ENCODE measurements around the gene ZNF426.
"Not testable (repeated sequence)": the region's sequence is repeated elsewhere in the genome, so short reads cannot be mapped to it uniquely, and the experiment has no call there.

The ZNF426 gene
- total RNA-seq = 18.7 to 29.5 reads per million in 2 donors

- peak; percentile 40 to 93 (median 71) for DNase-seq
These were observed at the start of gene ZNF426 for GRCh38 chr19:9538183-9539058. Gene ZNF426 (minus strand): TSS chr19:9538645. CDS start chr19:9536232, 2,413 bp downstream.

GRCh38 chr19:9586764-9587163 lies 48.3 kb upstream of the ZNF426 start:
- peak; percentile 21 to 78 (median 64) for DNase-seq

DNA sequence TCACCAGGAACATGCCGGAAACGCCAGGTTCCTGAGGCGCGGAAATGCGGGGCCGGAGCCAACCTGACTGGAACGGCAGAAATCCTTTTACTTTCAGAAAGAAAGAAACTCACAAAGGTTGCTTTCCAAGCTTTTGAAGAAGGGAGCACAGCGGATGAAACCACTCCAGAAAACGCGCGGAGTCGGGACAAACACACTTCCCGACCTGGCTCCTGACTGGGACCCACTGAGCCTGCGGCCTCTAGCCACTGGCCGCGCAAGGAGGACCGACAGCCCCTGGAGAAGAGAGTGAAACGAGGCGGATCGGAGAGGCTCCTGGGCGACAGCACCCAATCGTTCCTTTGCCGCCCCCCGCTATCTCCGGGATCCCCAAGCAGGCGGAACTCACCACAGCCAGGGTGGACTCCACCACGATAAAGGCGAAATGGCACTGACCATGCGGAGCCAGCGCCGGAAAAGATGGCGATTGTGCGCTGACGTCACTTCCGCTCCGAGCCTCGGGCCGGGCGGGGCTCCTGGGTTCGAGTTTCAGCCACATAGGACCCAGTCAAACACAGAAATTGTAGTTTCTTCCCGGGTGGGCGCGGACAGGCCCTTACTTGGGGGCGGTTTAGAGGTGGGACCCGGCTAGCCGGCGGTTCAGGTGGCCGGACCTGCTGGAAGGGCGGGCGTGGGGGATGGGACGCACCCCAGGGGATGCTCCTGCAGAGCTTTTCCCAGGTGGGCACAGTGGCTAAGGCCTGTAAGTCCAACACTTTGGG lies 45.8 kb upstream of the ZNF426 start, which contains the start of gene ZNF121:
ZNF121 (minus strand) TSS at position 432 of the 761 bp plus-strand sequence. CDS start 16,407 bp downstream, outside the sequence.
- DNase-seq = peak; percentile 49 to 86 (median 66)

DNA sequence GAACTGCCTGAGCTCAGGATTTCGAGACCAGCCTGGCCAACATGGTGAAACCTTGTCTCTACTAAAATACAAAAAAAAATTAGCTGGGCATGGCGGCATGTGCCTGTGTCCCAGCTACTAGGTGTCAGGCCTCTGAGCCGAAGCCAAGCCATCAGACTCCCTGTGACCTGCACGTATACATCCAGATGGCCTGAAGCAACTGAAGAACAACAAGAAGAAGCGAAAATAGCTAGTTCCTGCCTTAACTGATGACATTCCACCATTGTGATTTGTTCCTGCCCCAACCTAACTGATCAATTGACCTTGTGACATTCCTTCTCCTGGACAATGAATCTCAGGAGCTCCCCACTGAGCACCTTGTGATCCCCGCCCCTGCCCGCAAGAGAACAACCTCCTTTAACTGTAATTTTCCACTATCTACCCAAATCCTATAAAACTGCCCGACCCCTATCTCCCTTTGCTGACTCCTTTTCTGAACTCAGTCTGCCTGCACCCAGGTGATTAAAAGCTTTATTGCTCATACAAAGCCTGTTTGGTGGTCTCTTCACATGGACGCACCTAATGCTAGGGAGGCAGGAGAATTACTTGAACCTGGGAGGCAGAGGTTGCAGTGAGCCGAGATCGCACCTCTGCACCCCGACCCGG lies 43.8 kb upstream of the ZNF426 start:
- DNase-seq = not testable (repeated sequence)

GRCh38 chr19:9580728-9581127 lies 42.3 kb upstream of the ZNF426 start:
- DNase-seq = peak in 1 of 5 experiments; percentile 15

DNA sequence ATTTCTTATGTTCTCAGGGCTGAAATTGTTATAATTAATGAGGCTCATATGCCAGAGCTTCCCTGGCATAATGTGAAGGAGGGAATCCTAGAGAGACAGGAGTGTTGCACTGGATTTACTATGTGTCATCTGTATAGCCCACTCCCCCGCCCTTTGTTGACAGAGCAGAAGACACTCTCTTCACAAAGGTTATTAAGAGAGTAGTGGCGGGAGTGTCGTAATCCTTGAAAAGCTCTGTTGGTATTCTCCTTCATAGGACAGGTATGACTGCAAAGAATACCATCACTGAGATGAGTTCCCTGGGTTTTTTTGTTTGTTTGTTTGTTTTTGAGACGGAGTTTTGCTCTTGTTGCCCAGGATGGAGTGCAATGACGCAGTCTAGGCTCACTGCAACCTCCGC lies 31.8 kb upstream of the ZNF426 start:
- no peak for DNase-seq

DNA sequence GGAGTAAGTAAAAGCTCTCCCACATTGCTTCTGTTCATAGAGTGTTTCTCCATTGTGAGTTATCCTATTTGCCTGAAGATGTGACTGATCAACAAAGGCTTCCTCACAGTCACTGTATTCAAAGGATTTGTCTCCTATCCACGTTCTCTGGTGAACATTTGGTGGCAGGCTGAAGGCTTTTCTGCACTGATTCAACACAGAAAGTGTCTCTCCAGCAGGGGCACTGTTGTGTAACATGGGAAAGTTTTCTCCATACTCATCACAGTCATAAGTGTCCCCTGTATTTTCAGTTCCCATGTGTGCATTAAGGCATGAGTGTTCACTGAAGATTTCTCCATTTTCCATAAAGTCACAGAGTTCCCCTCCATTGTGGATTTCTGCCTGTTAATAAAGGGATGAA lies 28.3 kb upstream of the ZNF426 start:
- no peak for DNase-seq

DNA sequence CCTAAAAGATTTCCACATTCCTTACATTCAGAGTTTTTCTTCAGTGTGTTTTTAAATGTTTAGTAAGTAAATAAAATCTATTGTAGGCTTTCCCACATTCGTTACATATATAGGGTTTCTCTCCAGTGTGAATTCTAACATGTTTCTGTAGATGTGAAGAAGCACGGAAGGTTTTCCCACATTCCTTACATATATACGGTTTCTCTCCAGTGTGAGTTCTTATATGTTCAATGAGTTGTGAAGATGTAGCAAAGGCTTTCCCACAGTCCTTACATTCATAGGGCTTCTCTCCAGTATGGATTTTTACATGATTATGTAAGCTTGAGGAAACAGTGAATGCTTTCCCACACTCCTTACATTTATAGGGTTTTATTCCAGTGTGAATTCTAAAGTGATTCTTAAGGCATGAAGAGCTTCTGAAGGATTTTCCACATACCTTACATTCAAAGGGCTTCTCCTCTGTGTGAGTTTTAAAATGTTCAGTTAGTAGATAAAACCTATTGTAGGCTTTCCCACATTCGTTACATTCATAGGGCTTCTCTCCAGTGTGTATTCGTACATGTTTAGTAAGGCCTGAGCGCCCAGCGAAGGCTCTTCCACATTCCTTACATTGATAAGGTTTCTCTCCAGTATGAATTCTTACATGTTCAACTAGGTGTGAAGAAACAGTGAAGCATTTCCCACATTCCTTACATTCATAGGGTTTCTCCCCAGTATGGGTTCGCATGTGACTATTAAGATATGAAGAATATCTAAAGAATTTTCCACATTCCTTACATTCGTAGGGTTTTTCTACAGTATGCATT lies 27.7 kb upstream of the ZNF426 start:
- peak in 1 of 5 experiments; percentile 37 for DNase-seq

DNA sequence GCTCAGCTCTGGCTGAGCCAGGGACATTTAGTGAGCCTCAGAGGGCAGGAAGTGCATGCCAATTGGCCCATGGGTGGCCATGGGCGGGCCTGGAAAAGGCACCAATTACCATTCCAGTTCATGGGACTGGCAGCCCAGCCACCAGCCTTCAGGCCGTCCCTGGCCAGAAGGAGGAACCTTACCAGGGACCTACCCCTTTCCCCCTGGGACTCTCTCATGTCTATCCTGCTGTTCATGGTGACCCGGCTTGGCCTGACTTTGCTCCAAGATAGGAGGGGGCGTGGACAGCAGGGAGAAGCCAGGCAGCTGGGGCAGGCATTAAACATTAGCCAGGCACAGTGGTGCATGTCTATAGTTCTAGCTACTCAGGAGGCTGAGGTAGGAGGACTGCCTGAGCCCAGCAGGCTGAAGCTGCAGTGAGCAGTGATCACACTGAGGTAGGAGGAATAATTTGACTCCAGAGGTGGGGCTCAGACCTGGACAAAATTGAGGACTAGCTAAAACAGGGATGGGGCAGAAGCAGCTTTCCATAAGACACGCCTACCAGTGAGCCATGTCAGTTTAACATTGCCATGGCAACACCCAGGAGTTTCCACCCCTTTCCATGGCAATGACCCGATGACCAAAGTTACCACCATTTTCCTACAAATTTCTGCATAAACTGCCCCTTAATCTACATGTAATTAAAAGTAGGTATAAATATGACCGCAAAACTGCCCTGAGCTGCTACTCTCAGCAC lies 14.3 kb upstream of the ZNF426 start:
- DNase-seq = no peak

GRCh38 chr19:9547870-9548269 lies 9.4 kb upstream of the ZNF426 start:
- DNase-seq = no peak

DNA sequence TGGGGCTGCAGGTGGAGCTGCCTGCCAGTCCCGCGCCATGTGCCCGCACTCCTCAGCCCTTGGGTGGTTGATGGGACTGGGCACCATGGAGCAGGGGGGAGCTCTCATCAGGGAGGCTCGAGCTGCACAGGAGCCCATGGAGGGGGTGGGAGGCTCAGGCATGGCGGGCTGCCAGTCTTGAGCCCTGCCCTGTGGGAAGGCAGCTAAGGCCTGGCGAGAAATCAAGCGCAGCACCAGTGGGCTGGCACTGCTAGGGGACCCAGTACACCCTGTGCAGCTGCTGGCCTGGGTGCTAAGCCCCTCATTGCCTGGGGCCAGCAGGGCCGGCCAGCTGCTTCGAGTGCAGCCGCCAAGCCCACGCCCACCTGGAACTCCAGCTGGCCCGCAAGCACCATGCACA lies 2.8 kb upstream of the ZNF426 start:
- DNase-seq = not testable (repeated sequence)

GRCh38 chr19:9539921-9540320 lies 1.5 kb upstream of the ZNF426 start:
- not testable (repeated sequence) for DNase-seq

- not testable (repeated sequence) for DNase-seq
These were observed 756 bp upstream of the ZNF426 start for GRCh38 chr19:9539201-9539600.

DNA sequence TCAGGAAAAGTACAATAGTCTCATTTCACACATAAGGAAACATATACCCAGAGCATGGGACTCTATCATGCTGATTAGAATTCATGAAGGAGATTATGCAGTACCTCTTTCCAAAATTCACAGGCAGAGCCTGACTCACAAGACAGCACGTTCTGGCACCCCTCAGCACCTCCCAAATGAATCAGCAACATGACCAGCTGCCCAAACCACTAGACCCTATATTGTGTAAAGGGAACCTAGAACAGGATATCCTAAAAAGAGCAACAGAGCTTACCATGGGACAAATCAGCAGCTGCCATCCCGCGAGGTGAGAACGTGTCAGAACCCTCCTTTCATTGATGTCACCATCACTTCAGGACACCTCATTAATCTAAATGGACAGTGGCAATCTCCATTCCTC lies 2.5 kb downstream of the ZNF426 start:
- no peak for DNase-seq

DNA sequence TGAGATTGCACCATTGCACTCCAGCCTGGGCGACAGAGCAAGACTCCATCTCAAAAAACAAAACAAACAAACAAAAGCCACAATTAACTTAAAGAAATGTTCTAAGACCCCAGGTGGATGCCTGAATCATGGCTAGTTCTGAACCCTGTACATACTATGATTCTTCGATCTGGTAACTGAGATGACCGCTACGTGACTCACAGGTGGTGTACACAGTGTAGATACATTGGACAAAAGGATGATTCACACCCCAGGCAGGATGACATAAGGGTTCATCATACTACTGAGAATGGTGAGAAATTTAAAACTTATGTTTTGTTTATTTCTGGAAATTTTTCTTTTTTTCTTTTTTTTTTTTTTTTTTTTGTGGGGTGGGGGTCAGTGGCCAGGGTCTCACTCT lies 6.5 kb downstream of the ZNF426 start:
- no peak for DNase-seq

DNA sequence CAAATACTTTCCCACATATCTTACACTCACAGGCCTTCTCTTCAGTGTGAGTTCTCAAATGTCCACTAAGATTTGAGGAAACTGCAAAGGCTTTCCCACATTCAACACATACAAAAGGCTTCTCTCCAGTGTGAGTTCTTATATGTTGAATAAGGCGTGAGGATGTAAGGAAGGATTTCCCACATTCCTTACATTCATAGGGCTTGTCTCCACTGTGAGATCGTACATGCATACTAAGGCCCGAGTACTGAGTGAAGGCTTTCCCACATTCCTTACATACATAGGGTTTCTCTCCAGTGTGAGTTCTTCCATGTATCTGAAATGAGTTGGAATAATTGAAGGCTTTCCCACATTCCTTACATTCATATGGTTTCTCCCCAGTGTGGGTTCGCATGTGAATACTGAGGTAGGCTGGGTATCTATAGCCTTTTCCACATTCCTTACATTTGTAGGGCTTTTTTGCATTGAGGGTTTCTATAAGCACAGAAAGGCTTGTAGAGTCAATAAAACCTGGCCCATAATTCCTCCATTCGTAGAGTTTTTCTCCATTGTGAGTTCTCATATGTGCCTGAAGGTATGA lies 9.6 kb downstream of the ZNF426 start:
- peak in 1 of 5 experiments; percentile 6 for DNase-seq

DNA sequence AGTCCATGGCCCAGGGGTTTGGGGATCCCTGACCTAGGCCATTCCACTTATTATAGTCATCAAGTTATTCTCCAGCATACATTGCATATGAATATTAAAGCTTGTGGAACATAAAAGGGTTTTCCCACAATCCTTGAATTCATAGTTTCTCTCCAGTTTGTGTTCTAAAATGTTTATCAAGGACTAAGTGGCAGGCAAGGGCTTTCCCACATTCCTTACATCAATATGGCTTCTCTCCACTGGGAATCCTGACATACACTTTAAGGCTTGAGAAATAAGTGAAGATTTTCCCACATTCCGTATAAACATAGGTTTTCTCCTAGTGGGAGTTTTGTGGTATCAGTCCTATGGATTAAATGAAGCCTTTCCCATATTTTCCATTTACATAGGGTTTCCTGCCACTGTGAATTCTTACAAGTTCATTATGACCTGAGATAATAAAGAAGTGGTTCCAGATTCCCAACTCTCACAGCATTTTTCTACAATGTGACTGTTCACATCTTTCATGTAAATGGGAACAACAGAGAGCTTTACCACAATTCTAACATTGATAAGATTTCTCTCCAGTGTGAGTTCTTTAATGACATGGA lies 14.5 kb downstream of the ZNF426 start:
- DNase-seq = no peak

GRCh38 chr19:9507285-9507684 lies 31.2 kb downstream of the ZNF426 start:
- no peak for DNase-seq

- DNase-seq = no peak
These were observed 37.6 kb downstream of the ZNF426 start for GRCh38 chr19:9500796-9501195.

- DNase-seq = peak in 1 of 5 experiments; percentile 11
These were observed 40.1 kb downstream of the ZNF426 start, which contains the start of gene ZNF560 for GRCh38 chr19:9498183-9498902. Gene ZNF560 (minus strand): TSS chr19:9498616. CDS start chr19:9475313, 23,303 bp downstream.

All from T-helper 2 cell (primary cell).